Brain microvascular endothelial cell (primary cell): ENCODE results near the gene AMN.

Experiments
- DNase-seq: peaks from one replicate; pipeline ENCODE4 v3.0.0-alpha.2; 2020
- H3K27ac ChIP-seq: fragments of 250-450 bp; sonication (Bioruptor Pico); 2 replicates; pipeline ENCODE4 v1.5.1; 2020; ENCODE audit warnings: mild to moderate bottlenecking, moderate library complexity
- H3K27me3 ChIP-seq: fragments of 250-450 bp; sonication (Bioruptor Pico); replicated peaks from 2 replicates; pipeline ENCODE4 v1.5.1; 2020; ENCODE audit warnings: mild to moderate bottlenecking
- H3K36me3 ChIP-seq: fragments of 250-450 bp; sonication (Bioruptor Pico); replicated peaks from 2 replicates; pipeline ENCODE4 v1.5.1; 2020; ENCODE audit warnings: mild to moderate bottlenecking
- H3K4me3 ChIP-seq: 2 replicates; pipeline ENCODE4 v1.5.1; 2011; ENCODE audit warnings: low read depth, mild to moderate bottlenecking, control low read depth, low read length, moderate library complexity
- in situ Hi-C: cut with HindIII; loops from 2 replicates; pipeline ENCODE4 v1.10.0; 2017; ENCODE audit warnings: low sequenced_read_pairs, low pct_ligation_motif_present
- TF ChIP-seq, protein P1 (sequence below): IDR thresholded peaks from 2 replicates; pipeline ENCODE4 v1.5.1; 2011; ENCODE audit warnings: low read depth, mild to moderate bottlenecking, moderate library complexity, low read length, control low read depth, inconsistent platforms; ENCODE audit errors: missing control alignments

AMN gene

DNA sequence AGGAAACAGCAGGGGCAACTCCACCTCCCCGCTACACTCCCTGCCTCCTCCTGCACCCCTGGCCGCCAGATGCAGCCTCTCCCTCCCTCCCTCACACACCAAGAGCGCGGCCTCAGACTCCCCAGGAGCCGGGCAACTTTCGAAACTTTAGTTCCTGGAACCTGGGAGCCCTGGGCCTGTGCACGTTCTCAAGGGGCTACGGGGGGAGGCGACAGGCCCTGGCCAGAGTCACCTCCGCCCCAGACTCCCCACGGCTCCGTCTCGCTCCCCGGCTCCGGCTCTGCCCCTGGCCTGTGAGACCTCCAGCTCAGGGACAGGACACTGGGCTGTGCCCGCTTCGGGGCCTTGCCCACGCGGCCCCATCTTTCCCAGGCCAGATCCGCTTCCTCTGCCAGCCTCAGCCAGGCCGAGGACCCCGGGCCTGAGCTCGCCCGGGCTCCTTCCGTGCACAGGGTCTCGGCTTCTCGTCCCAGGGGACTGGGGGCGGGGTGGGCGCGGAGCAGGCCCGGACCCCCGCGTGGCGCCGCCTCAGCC lies 5.5 kb downstream of the AMN start:
- Histone ChIP-seq H3K4me3 (peak overlapping the region; percentile 43), H3K36me3 (peaks cover under 1% of the 10 kb centered on the region), H3K27me3 (peaks cover 43% of the 10 kb centered on the region), H3K27ac (no peak overlapping the region)
- in situ Hi-C loops, result no loop called here
- DNase-seq, result no peak
- TF ChIP-seq, protein P1, sequence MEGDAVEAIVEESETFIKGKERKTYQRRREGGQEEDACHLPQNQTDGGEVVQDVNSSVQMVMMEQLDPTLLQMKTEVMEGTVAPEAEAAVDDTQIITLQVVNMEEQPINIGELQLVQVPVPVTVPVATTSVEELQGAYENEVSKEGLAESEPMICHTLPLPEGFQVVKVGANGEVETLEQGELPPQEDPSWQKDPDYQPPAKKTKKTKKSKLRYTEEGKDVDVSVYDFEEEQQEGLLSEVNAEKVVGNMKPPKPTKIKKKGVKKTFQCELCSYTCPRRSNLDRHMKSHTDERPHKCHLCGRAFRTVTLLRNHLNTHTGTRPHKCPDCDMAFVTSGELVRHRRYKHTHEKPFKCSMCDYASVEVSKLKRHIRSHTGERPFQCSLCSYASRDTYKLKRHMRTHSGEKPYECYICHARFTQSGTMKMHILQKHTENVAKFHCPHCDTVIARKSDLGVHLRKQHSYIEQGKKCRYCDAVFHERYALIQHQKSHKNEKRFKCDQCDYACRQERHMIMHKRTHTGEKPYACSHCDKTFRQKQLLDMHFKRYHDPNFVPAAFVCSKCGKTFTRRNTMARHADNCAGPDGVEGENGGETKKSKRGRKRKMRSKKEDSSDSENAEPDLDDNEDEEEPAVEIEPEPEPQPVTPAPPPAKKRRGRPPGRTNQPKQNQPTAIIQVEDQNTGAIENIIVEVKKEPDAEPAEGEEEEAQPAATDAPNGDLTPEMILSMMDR, result no peak

DNA sequence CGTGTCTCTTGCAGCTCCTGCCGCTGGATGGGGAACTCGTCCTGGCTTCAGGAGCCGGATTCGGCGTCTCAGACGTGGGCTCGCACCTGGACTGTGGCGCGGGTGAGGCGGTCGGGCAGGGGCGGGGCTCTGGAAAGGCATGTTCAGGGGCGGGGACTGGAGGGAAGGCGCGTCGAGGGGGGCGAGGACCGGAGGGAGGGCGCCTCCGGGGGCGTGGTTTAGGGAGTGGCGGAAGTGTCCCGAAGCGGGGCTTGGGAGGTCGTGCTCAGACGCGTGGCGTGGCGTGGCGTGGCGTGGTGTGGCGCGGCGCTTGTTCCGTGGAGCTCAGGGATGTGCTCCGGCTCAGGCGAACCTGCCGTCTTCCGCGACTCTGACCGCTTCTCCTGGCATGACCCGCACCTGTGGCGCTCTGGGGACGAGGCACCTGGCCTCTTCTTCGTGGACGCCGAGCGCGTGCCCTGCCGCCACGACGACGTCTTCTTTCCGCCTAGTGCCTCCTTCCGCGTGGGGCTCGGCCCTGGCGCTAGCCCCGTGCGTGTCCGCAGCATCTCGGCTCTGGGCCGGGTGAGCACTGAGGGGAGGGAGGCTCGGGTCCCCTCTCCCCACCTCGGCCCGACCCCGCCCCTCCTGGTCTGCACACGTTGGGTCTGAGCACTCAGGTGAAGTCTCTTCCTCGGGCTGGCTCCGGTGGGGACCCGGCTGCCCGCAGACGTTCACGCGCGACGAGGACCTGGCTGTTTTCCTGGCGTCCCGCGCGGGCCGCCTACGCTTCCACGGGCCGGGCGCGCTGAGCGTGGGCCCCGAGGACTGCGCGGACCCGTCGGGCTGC lies 6.2 kb downstream of the AMN start:
- Histone ChIP-seq H3K27me3 (peaks cover 36% of the 10 kb centered on the region), H3K36me3 (peaks cover 7% of the 10 kb centered on the region), H3K27ac (no peak overlapping the region), H3K4me3 (peak overlapping the region; percentile 43)
- DNase-seq, result no peak
- TF ChIP-seq, protein P1, result no peak
- in situ Hi-C loops, result no loop called here

DNA sequence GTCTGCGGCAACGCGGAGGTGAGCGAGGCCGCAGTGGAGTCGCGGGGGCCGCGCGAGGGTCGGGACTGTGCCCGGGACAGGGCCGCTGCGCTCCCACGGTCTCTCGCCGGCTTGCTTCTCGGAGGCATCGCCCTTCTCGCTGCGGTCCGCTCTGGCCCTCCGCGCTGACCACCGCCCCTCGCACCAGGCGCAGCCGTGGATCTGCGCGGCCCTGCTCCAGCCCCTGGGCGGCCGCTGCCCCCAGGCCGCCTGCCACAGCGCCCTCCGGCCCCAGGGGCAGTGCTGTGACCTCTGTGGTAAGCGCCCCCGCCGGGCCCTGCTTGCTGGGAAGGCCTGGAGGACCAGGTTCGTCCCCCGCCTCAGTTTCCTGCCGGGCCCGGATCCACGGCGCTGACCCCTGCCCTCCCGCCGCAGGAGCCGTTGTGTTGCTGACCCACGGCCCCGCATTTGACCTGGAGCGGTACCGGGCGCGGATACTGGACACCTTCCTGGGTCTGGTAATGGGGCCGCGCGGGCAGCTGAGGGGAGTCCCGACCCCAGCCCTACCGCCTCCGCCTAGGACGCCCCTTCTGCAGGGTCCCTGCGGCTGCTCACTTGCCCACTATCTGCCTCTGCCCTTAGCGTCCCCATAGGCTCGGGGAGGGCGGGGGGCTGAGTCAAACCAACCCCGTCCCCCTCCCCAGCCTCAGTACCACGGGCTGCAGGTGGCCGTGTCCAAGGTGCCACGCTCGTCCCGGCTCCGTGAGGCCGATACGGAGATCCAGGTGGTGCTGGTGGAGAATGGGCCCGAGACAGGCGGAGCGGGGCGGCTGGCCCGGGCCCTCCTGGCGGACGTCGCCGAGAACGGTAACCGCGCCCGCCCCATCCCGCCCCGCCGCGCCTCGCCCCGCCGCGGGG lies 7.0 kb downstream of the AMN start:
- H3K27ac ChIP-seq, result no peak overlapping the region
- in situ Hi-C loops, result no loop called here
- TF ChIP-seq, protein P1, result no peak
- no peak for DNase-seq
- H3K4me3 ChIP-seq, result no peak overlapping the region
- H3K27me3 ChIP-seq, result peaks cover 28% of the 10 kb centered on the region
- peaks cover 13% of the 10 kb centered on the region for H3K36me3 ChIP-seq

DNA sequence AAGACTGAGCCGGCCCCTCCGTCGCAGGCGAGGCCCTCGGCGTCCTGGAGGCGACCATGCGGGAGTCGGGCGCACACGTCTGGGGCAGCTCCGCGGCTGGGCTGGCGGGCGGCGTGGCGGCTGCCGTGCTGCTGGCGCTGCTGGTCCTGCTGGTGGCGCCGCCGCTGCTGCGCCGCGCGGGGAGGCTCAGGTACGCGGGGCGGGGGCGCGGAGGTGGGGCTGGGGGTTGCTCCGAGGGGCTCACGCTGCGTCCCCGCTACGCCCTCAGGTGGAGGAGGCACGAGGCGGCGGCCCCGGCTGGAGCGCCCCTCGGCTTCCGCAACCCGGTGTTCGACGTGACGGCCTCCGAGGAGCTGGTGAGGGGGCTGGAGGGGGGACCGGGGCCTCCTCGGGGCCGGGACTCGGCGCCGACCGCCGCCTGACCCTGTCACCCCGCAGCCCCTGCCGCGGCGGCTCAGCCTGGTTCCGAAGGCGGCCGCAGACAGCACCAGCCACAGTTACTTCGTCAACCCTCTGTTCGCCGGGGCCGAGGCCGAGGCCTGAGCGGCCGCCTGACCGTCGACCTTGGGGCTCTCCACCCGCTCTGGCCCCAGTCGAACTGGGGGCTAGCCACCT lies 7.8 kb downstream of the AMN start:
- H3K27ac ChIP-seq, result no peak overlapping the region
- peaks cover 22% of the 10 kb centered on the region for H3K27me3 ChIP-seq
- peaks cover 13% of the 10 kb centered on the region for H3K36me3 ChIP-seq
- DNase-seq, result no peak
- H3K4me3 ChIP-seq, result no peak overlapping the region
- in situ Hi-C loops, result no loop called here
- TF ChIP-seq, protein P1, result no peak

DNA sequence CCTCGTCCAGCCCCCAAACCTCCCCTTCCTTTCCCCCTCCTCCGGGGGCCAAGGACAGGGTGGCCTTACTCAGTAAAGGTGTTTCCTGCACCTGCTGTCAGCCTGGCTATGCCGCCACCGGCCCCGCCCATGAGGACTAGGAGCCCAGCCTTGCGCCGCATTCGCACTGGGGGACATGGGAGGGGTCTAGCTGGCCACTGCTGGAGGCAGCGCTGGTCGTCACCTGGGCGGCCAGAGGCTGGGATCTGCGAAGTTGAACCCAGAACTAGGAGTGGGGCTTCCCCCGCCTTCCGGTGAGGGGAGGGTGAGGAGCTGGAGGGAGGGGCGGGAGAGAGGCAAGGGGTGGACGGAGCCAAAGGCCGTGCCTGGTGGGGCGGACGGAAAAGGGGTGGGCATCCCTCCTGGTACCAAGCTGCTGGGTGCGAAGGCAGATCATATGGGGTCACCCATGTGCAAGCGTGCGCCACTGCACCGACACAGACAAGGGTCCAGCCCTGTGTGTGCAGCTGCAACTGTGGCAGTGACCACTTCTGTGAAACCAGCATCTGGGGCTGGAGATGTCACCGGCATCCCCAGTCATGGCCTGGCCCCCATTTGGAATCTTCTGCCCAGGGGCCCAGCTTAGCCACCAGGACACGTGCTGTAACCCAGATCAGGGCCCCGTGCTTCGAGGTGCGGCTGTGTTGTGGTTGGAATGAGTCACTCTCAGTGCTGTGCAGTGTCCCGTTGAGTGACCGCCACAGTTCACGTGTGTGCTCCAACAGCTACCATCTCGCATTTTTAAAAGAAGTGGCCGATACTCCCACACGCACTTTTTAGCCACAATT lies 8.5 kb downstream of the AMN start:
- peak; percentile 52 for DNase-seq
- Histone ChIP-seq H3K27me3 (peaks cover 21% of the 10 kb centered on the region), H3K27ac (no peak overlapping the region), H3K4me3 (no peak overlapping the region), H3K36me3 (peaks cover 13% of the 10 kb centered on the region)
- in situ Hi-C loops, result no loop called here
- TF ChIP-seq, protein P1, result no peak
